ENCODE measurements around the gene SLCO4A1.

DNA sequence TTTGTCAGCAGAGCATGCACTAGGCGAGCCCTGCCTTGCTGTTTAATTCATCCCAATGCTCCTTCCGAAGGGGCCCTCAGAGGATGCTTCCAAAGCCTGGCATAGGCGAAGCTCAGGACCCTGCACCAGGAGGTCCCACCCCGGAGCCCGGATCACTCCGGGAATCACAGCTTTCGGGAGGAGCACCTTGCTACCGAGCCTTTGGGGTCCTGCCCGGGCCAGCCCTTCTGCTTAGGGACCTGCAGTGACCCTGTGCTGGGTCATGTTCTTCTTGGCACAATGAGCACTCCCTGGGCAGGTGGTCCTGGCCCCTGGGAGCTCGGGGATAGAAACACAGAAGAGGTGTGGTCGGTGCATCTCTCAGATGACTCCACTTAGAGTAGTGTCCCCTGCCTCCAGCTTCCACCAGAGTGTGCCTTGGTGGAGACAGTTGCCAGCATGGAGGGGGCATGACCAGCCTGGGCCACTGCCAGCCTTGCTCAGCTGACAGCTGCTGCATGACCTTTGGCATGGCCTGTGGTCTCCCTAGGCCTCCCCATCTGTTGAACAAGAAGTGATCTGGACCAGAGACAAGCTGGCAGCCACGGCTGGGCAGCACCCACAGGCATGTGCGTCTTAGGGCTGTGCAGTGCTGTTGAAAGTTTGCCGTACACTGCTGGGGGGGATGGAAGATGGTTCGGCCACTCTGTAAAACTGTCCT lies 44.7 kb upstream of the SLCO4A1 start:
- TF ChIP-seq POLR2A (IDR thresholded peaks at IDR 0.05), result no peak
- TF ChIP-seq, protein P1, sequence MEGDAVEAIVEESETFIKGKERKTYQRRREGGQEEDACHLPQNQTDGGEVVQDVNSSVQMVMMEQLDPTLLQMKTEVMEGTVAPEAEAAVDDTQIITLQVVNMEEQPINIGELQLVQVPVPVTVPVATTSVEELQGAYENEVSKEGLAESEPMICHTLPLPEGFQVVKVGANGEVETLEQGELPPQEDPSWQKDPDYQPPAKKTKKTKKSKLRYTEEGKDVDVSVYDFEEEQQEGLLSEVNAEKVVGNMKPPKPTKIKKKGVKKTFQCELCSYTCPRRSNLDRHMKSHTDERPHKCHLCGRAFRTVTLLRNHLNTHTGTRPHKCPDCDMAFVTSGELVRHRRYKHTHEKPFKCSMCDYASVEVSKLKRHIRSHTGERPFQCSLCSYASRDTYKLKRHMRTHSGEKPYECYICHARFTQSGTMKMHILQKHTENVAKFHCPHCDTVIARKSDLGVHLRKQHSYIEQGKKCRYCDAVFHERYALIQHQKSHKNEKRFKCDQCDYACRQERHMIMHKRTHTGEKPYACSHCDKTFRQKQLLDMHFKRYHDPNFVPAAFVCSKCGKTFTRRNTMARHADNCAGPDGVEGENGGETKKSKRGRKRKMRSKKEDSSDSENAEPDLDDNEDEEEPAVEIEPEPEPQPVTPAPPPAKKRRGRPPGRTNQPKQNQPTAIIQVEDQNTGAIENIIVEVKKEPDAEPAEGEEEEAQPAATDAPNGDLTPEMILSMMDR (IDR thresholded peaks at IDR 0.05), result no peak

All from uterus (tissue), 2 donors.